HFF-Myc (cell line): Measurements from ENCODE around the gene RHOT2.

Experiments used
- DNase-seq: peaks from one replicate; pipeline ENCODE4 v3.0.0-alpha.2; 2011; ENCODE audit warnings: low read depth; ENCODE audit errors: extremely low read depth
- H3K4me3 ChIP-seq: replicated peaks from 2 replicates; pipeline ENCODE4 v1.5.1; 2011; ENCODE audit warnings: low read depth, mild to moderate bottlenecking, control low read depth, low read length
- CTCF ChIP-seq: IDR thresholded peaks from 2 replicates; pipeline ENCODE4 v1.5.1; 2012; ENCODE audit warnings: mild to moderate bottlenecking, low read depth, low read length, control low read depth; ENCODE audit errors: missing control alignments

RHOT2 gene

GRCh38 chr16:667780-668518, at the start of gene RHOT2:
Gene RHOT2 (plus strand): TSS chr16:668132. CDS start chr16:668200, 68 bp downstream.
- peak; percentile 69 for TF ChIP-seq CTCF
- DNase-seq, result no peak
- H3K4me3 ChIP-seq, result peak within 1 kb of the TSS; percentile 96

- no peak for DNase-seq
- TF ChIP-seq CTCF, result no peak
- H3K4me3 ChIP-seq, result no peak overlapping the region
Measured at GRCh38 chr16:619476-620100, 48.3 kb upstream of the RHOT2 start.

- no peak overlapping the region for H3K4me3 ChIP-seq
- no peak for DNase-seq
- TF ChIP-seq CTCF, result no peak
Measured at GRCh38 chr16:620700-621525, 47.0 kb upstream of the RHOT2 start.

GRCh38 chr16:621526-622105, 46.3 kb upstream of the RHOT2 start:
- DNase-seq, result no peak
- no peak for TF ChIP-seq CTCF
- no peak overlapping the region for H3K4me3 ChIP-seq

- no peak overlapping the region for H3K4me3 ChIP-seq
- DNase-seq, result no peak
- no peak for TF ChIP-seq CTCF
Measured at GRCh38 chr16:622920-623280, 45.0 kb upstream of the RHOT2 start.

- no peak for DNase-seq
- H3K4me3 ChIP-seq, result no peak overlapping the region
- TF ChIP-seq CTCF, result no peak
Measured at GRCh38 chr16:624526-625070, 43.3 kb upstream of the RHOT2 start.
